WTC11 (cell line): ENCODE measurements around the gene CACNA1C. TPM values are rescaled to one million over a fixed set of nuclear protein-coding genes. Genes with fewer than 3 reads are reported as not detected.

ENCODE experiments used
- ATAC-seq: fragments of 200-7000 bp; cut with Tn5 transposase; 2 replicates; pipeline ENCODE4 v1.10.0; 2021; ENCODE audit warnings: mild to moderate bottlenecking, moderate library complexity
- CTCF ChIA-PET: fragments of 300-600 bp; sonication (Branson Sonifier 250); formaldehyde crosslinking; loops from one replicate; lab custom pipeline; 2021; ENCODE audit warnings: antibody characterized with exemption; lab: Charles Lee
- POLR2A ChIA-PET: fragments of 350-600 bp; sonication (Branson Sonifier 250); formaldehyde crosslinking; loops from one replicate; lab custom pipeline; 2021; ENCODE audit warnings: antibody characterized with exemption; lab: Charles Lee
- DNase-seq: peaks from one replicate; pipeline ENCODE4 v3.0.0; 2021; ENCODE audit warnings: low spot score
- H3K27ac Mint-ChIP-seq: 2 replicates; pipeline ENCODE4 v1.8.0; 2021; ENCODE audit warnings: mixed read lengths
- H3K27me3 Mint-ChIP-seq: 2 replicates; pipeline ENCODE4 v1.8.0; 2021; ENCODE audit warnings: low read depth, mild to moderate bottlenecking, moderate library complexity, mixed read lengths
- H3K36me3 Mint-ChIP-seq: 2 replicates; pipeline ENCODE4 v1.8.0; 2021; ENCODE audit warnings: mixed read lengths
- H3K4me1 Mint-ChIP-seq: 2 replicates; pipeline ENCODE4 v1.8.0; 2022; ENCODE audit warnings: mixed read lengths
- H3K4me3 Mint-ChIP-seq: 2 replicates; pipeline ENCODE4 v1.8.0; 2021; ENCODE audit warnings: mild to moderate bottlenecking, moderate library complexity, mixed read lengths
- H3K9me3 Mint-ChIP-seq: 2 replicates; pipeline ENCODE4 v1.8.0; 2021; ENCODE audit warnings: mixed read lengths
- AFF4 ChIP-seq: sonication (generic); formaldehyde crosslinking; IDR thresholded peaks from 2 replicates; pipeline ENCODE4 v1.8.1; 2023; ENCODE audit warnings: mild to moderate bottlenecking, missing genetic modification reagents, borderline replicate concordance
- E2F1 ChIP-seq: sonication (generic); formaldehyde crosslinking; IDR thresholded peaks from 2 replicates; pipeline ENCODE4 v1.8.0; 2022; ENCODE audit warnings: mild to moderate bottlenecking, missing genetic modification reagents
- ELF4 ChIP-seq: sonication (generic); formaldehyde crosslinking; IDR thresholded peaks from 2 replicates; pipeline ENCODE4 v1.8.1; 2022; ENCODE audit warnings: low read depth, mild to moderate bottlenecking, moderate library complexity, missing genetic modification reagents
- EMX1 ChIP-seq: fragments of 250-450 bp; sonication (Bioruptor Pico); IDR thresholded peaks from 2 replicates; pipeline ENCODE4 v1.8.0; 2021; ENCODE audit warnings: mild to moderate bottlenecking
- ERG ChIP-seq: fragments of 250-450 bp; sonication (Bioruptor Pico); IDR thresholded peaks from 2 replicates; pipeline ENCODE4 v1.8.0; 2021; ENCODE audit warnings: mild to moderate bottlenecking
- FOXK1 ChIP-seq: sonication (generic); formaldehyde crosslinking; IDR thresholded peaks from 2 replicates; pipeline ENCODE4 v1.8.0; 2022; ENCODE audit warnings: mild to moderate bottlenecking, moderate library complexity, missing genetic modification reagents
- GRHL2 ChIP-seq: fragments of 250-450 bp; sonication (Bioruptor Pico); IDR thresholded peaks from 2 replicates; pipeline ENCODE4 v1.8.0; 2022; ENCODE audit warnings: mild to moderate bottlenecking, moderate library complexity; ENCODE audit not compliant: insufficient replicate concordance, severe bottlenecking
- NFATC4 ChIP-seq: fragments of 250-450 bp; sonication (Bioruptor Pico); IDR thresholded peaks from 2 replicates; pipeline ENCODE4 v1.9.0; 2021; ENCODE audit warnings: mild to moderate bottlenecking
- NFYB ChIP-seq: sonication (generic); formaldehyde crosslinking; conservative IDR thresholded peaks from 2 replicates; pipeline ENCODE4 v1.8.0; 2022; ENCODE audit warnings: low read depth, missing genetic modification reagents
- NR2C2 ChIP-seq: sonication (generic); formaldehyde crosslinking; IDR thresholded peaks from 2 replicates; pipeline ENCODE4 v1.8.0; 2022; ENCODE audit warnings: mild to moderate bottlenecking, missing genetic modification reagents
- NR3C1 ChIP-seq: sonication (generic); formaldehyde crosslinking; conservative IDR thresholded peaks from 2 replicates; pipeline ENCODE4 v1.8.1; 2023; ENCODE audit warnings: low read depth, mild to moderate bottlenecking, missing genetic modification reagents
- PREB ChIP-seq: sonication (generic); formaldehyde crosslinking; IDR thresholded peaks from 2 replicates; pipeline ENCODE4 v1.8.1; 2022; ENCODE audit warnings: mild to moderate bottlenecking, missing genetic modification reagents, moderate library complexity, borderline replicate concordance
- PRRX2 ChIP-seq: fragments of 250-450 bp; sonication (Bioruptor Pico); IDR thresholded peaks from 2 replicates; pipeline ENCODE4 v1.8.0; 2021; ENCODE audit warnings: mild to moderate bottlenecking
- RELA ChIP-seq: sonication (generic); formaldehyde crosslinking; IDR thresholded peaks from 2 replicates; pipeline ENCODE4 v1.8.1; 2022; ENCODE audit warnings: missing genetic modification reagents, mild to moderate bottlenecking, borderline replicate concordance
- SMAD4 ChIP-seq: sonication (generic); formaldehyde crosslinking; IDR thresholded peaks from 2 replicates; pipeline ENCODE4 v1.8.0; 2022; ENCODE audit warnings: mild to moderate bottlenecking, missing genetic modification reagents
- SOX15 ChIP-seq: fragments of 250-450 bp; sonication (Bioruptor Pico); IDR thresholded peaks from 2 replicates; pipeline ENCODE4 v1.9.0; 2021; ENCODE audit warnings: mild to moderate bottlenecking
- ZMAT4 ChIP-seq: fragments of 250-450 bp; sonication (Bioruptor Pico); IDR thresholded peaks from 2 replicates; pipeline ENCODE4 v1.9.0; 2021; ENCODE audit warnings: mild to moderate bottlenecking
- ZNF138 ChIP-seq: sonication (generic); formaldehyde crosslinking; conservative IDR thresholded peaks from 2 replicates; pipeline ENCODE4 v1.8.1; 2022; ENCODE audit warnings: mild to moderate bottlenecking, moderate library complexity, missing genetic modification reagents
- ZNF317 ChIP-seq: sonication (generic); formaldehyde crosslinking; IDR thresholded peaks from 2 replicates; pipeline ENCODE4 v1.8.1; 2023; ENCODE audit warnings: low read depth, mild to moderate bottlenecking, moderate library complexity, missing genetic modification reagents, borderline replicate concordance
- ZNF416 ChIP-seq: fragments of 250-450 bp; sonication (Bioruptor Pico); IDR thresholded peaks from 2 replicates; pipeline ENCODE4 v1.9.0; 2021; ENCODE audit warnings: mild to moderate bottlenecking, inconsistent platforms
- ZNF532 ChIP-seq: fragments of 250-450 bp; sonication (Bioruptor Pico); IDR thresholded peaks from 2 replicates; pipeline ENCODE4 v1.9.0; 2021; ENCODE audit warnings: mild to moderate bottlenecking, borderline replicate concordance
- total RNA-seq: library from RNA; stranded (reverse); gene quantifications from 3 replicates; pipeline ENCODE4 v1.2.3, GENCODE V29; 2021

CACNA1C gene
- total RNA-seq, 1 experiment from 2014 or later: 1.7 TPM

- Mint-ChIP-seq H3K9me3 (no peaks in the 10 kb centered on the region), H3K36me3 (no peaks in the 10 kb centered on the region), H3K4me3 (no peak overlapping the region), H3K27ac (no peak overlapping the region), H3K27me3 (no peaks in the 10 kb centered on the region), H3K4me1 (peaks cover 3% of the 10 kb centered on the region; the same call in 1 of the 2 replicates)
- ChIA-PET POLR2A (no interaction called here), CTCF (no interaction called here)
- ATAC-seq (no peak), DNase-seq (no peak)
- TF ChIP-seq ZNF138 (no peak), NFYB (no peak), ZNF532 (CRISPR knock-in tag) (no peak)
These were observed 71.8 kb downstream of the CACNA1C start for GRCh38 chr12:2124466-2125023.

GRCh38 chr12:2125651-2126522 lies 73.1 kb downstream of the CACNA1C start:
- Mint-ChIP-seq H3K9me3 (no peaks in the 10 kb centered on the region), H3K4me1 (peaks cover 3% of the 10 kb centered on the region; the same call in 1 of the 2 replicates), H3K27ac (no peak overlapping the region), H3K27me3 (no peaks in the 10 kb centered on the region), H3K36me3 (no peaks in the 10 kb centered on the region), H3K4me3 (no peak overlapping the region)
- ChIA-PET CTCF (no interaction called here), POLR2A (no interaction called here)
- DNase-seq: no peak
- no peak for ATAC-seq
- TF ChIP-seq ELF4: no peak
- TF ChIP-seq ERG: no peak
- TF ChIP-seq NR2C2 (CRISPR knock-in tag): no peak
- TF ChIP-seq AFF4: no peak
- TF ChIP-seq GRHL2 (CRISPR knock-in tag): no peak
- no peak for TF ChIP-seq PREB (CRISPR knock-in tag)
- no peak for TF ChIP-seq SOX15 (CRISPR knock-in tag)
- TF ChIP-seq NFATC4 (CRISPR knock-in tag): no peak
- no peak for TF ChIP-seq ZNF317 (CRISPR knock-in tag)
- no peak for TF ChIP-seq EMX1 (CRISPR knock-in tag)
- TF ChIP-seq NR3C1: no peak
- no peak for TF ChIP-seq FOXK1
- no peak for TF ChIP-seq E2F1 (CRISPR knock-in tag)
- no peak for TF ChIP-seq ZMAT4 (CRISPR knock-in tag)
- no peak for TF ChIP-seq SMAD4 (CRISPR knock-in tag)
- no peak for TF ChIP-seq ZNF416 (CRISPR knock-in tag)
- no peak for TF ChIP-seq PRRX2
- TF ChIP-seq RELA (CRISPR knock-in tag): no peak
